ENCODE results near the gene HOXB9.

HOXB9 gene

GRCh38 chr17:48629411-48629759 lies 3.2 kb upstream of the HOXB9 start:
- Histone ChIP-seq H3K9me2 (replicated peaks; ENCODE audit: insufficient read depth, low read length) (no peaks in the 10 kb centered on the region), H3K79me2 (ENCODE audit: low read length) (no peaks in the 10 kb centered on the region), H4K20me1 (ENCODE audit: insufficient read depth, low read length) (no peaks in the 10 kb centered on the region), H3K4me2 (ENCODE audit: low read depth, low read length) (no peak overlapping the region), H3K4me1 (ENCODE audit: low read length) (no peaks in the 10 kb centered on the region), H3K4me3 (ENCODE audit: low read length) (no peak overlapping the region), H3F3A (ENCODE audit: insufficient read depth, low read length) (no peaks in the 10 kb centered on the region), H2AFZ (ENCODE audit: low read length) (no peak overlapping the region), H3K36me3 (replicated peaks; ENCODE audit: insufficient read depth, low read length) (no peaks in the 10 kb centered on the region), H3K27me3 (replicated peaks; ENCODE audit: insufficient read depth, low read length) (peaks cover 59% of the 10 kb centered on the region), H3K9ac (ENCODE audit: low read length) (no peak overlapping the region), H3K27ac (ENCODE audit: low read length) (no peak overlapping the region), H3K9me3 (replicated peaks; ENCODE audit: insufficient read depth, low read length) (no peaks in the 10 kb centered on the region)
- TF ChIP-seq EZH2 (optimal IDR thresholded peaks at IDR 0.05; ENCODE audit: low read depth, low read length), result no peak
- TF ChIP-seq EZH2phosphoT487 (IDR thresholded peaks at IDR 0.05; ENCODE audit: low read length), result no peak
- TF ChIP-seq CTCF (IDR thresholded peaks at IDR 0.05; ENCODE audit: low read length), result no peak
- no peak for DNase-seq

- Histone ChIP-seq H3K9me3 (replicated peaks; ENCODE audit: insufficient read depth, low read length) (no peaks in the 10 kb centered on the region), H3K4me3 (ENCODE audit: low read length) (no peak overlapping the region), H2AFZ (ENCODE audit: low read length) (no peak overlapping the region), H3K9me2 (replicated peaks; ENCODE audit: insufficient read depth, low read length) (no peaks in the 10 kb centered on the region), H3K9ac (ENCODE audit: low read length) (no peak overlapping the region), H3K27ac (ENCODE audit: low read length) (no peak overlapping the region), H4K20me1 (ENCODE audit: insufficient read depth, low read length) (no peaks in the 10 kb centered on the region), H3K79me2 (ENCODE audit: low read length) (no peaks in the 10 kb centered on the region), H3F3A (ENCODE audit: insufficient read depth, low read length) (no peaks in the 10 kb centered on the region), H3K36me3 (replicated peaks; ENCODE audit: insufficient read depth, low read length) (no peaks in the 10 kb centered on the region), H3K27me3 (replicated peaks; ENCODE audit: insufficient read depth, low read length) (peaks cover 65% of the 10 kb centered on the region), H3K4me2 (ENCODE audit: low read depth, low read length) (no peak overlapping the region), H3K4me1 (ENCODE audit: low read length) (no peaks in the 10 kb centered on the region)
- DNase-seq, result no peak
- TF ChIP-seq EZH2 (optimal IDR thresholded peaks at IDR 0.05; ENCODE audit: low read depth, low read length), result no peak
- no peak for TF ChIP-seq CTCF (IDR thresholded peaks at IDR 0.05; ENCODE audit: low read length)
- TF ChIP-seq EZH2phosphoT487 (IDR thresholded peaks at IDR 0.05; ENCODE audit: low read length), result no peak
Observed at GRCh38 chr17:48628649-48629410, 2.7 kb upstream of the HOXB9 start.

- H3K79me2 ChIP-seq (ENCODE audit: low read length), result no peaks in the 10 kb centered on the region
- no peak overlapping the region for H3K4me3 ChIP-seq (ENCODE audit: low read length)
- no peak overlapping the region for H3K27ac ChIP-seq (ENCODE audit: low read length)
- TF ChIP-seq EZH2 (optimal IDR thresholded peaks at IDR 0.05; ENCODE audit: low read depth, low read length), result no peak
- no peak for TF ChIP-seq CTCF (IDR thresholded peaks at IDR 0.05; ENCODE audit: low read length)
- no peak for TF ChIP-seq EZH2phosphoT487 (IDR thresholded peaks at IDR 0.05; ENCODE audit: low read length)
- no peak overlapping the region for H3K4me2 ChIP-seq (ENCODE audit: low read depth, low read length)
- H3K9me3 ChIP-seq (replicated peaks; ENCODE audit: insufficient read depth, low read length), result no peaks in the 10 kb centered on the region
- H3K36me3 ChIP-seq (replicated peaks; ENCODE audit: insufficient read depth, low read length), result no peaks in the 10 kb centered on the region
- H4K20me1 ChIP-seq (ENCODE audit: insufficient read depth, low read length), result no peaks in the 10 kb centered on the region
- no peaks in the 10 kb centered on the region for H3K4me1 ChIP-seq (ENCODE audit: low read length)
- no peak overlapping the region for H3K9ac ChIP-seq (ENCODE audit: low read length)
- H3K27me3 ChIP-seq (replicated peaks; ENCODE audit: insufficient read depth, low read length), result peaks cover 74% of the 10 kb centered on the region
- H3K9me2 ChIP-seq (replicated peaks; ENCODE audit: insufficient read depth, low read length), result no peaks in the 10 kb centered on the region
- no peak for DNase-seq
- H3F3A ChIP-seq (ENCODE audit: insufficient read depth, low read length), result no peaks in the 10 kb centered on the region
- no peak overlapping the region for H2AFZ ChIP-seq (ENCODE audit: low read length)
Observed at GRCh38 chr17:48627623-48628521, 1.7 kb upstream of the HOXB9 start.

All from MM.1S (cell line).